ENCODE results near the gene LRRC1. TPM values are rescaled to one million over a fixed set of nuclear protein-coding genes. Genes with fewer than 3 reads are reported as not detected.

The LRRC1 gene
- total RNA-seq, result 2.7 and 3.2 TPM in 2 replicates

GRCh38 chr6:53794720-53795339 is at the start of gene LRRC1:
TSS of gene LRRC1 (plus strand) at chr6:53795005. CDS start at chr6:53795257, 252 bp downstream.

Other genes with a start within 250 kb of the LRRC1 start
- 6.5 and 8.5 TPM in 2 replicates for gene GCLC, start 249.9 kb upstream of the LRRC1 start, total RNA-seq
- gene KLHL31, start 129.2 kb upstream of the LRRC1 start, total RNA-seq, result not detected in 2 replicates